NCI-H187 (cell line): ENCODE data around the gene USP30.
A peak's percentile ranks its signal among the peaks of the same experiment; 100 is the strongest.
"Not testable (repeated sequence)": the region's sequence is repeated elsewhere in the genome, so short reads cannot be mapped to it uniquely, and the experiment has no call there.

Source experiments
- DNase-seq, 2 experiments: peaks; one replicate each; lab custom pipeline; 2025; lab: John Stamatoyannopoulos, UW

The USP30 gene

GRCh38 chr12:109052414-109053323 is at the start of gene USP30:
TSS of gene USP30 (plus strand) at chr12:109052576. CDS start at chr12:109052679, 103 bp downstream.
- peak; percentile 78 to 82 for DNase-seq

- DNase-seq = no peak
These were observed 48.4 kb upstream of the USP30 start for GRCh38 chr12:109004017-109004416.

- DNase-seq = no peak
These were observed 42.6 kb upstream of the USP30 start for GRCh38 chr12:109009766-109010165.

GRCh38 chr12:109010259-109010658 is 42.1 kb upstream of the USP30 start:
- DNase-seq = no peak

GRCh38 chr12:109014984-109015765 is 37.2 kb upstream of the USP30 start:
- DNase-seq = no peak

- no peak for DNase-seq
These were observed 36.4 kb upstream of the USP30 start for GRCh38 chr12:109016016-109016415.

GRCh38 chr12:109016978-109017377 is 35.4 kb upstream of the USP30 start:
- DNase-seq = no peak

GRCh38 chr12:109018296-109018695 is 34.1 kb upstream of the USP30 start:
- no peak for DNase-seq

- peak in 1 of 2 experiments; percentile 50 for DNase-seq
These were observed 32.1 kb upstream of the USP30 start for GRCh38 chr12:109020146-109020795.

GRCh38 chr12:109020796-109021380 is 31.5 kb upstream of the USP30 start, which contains the start of gene SVOP:
TSS of gene SVOP (minus strand) at chr12:109021068. CDS start at chr12:109020868, 200 bp downstream.
- DNase-seq = peak; percentile 70 to 85

- no peak for DNase-seq
These were observed 24.6 kb upstream of the USP30 start for GRCh38 chr12:109027767-109028166.

- not testable (repeated sequence) for DNase-seq
These were observed 23.8 kb upstream of the USP30 start for GRCh38 chr12:109028624-109029023.

- no peak for DNase-seq
These were observed 23.0 kb upstream of the USP30 start for GRCh38 chr12:109029411-109029810.

- peak in 1 of 2 experiments; percentile 37 for DNase-seq
These were observed 18.9 kb upstream of the USP30 start for GRCh38 chr12:109033239-109034196.

- DNase-seq = no peak
These were observed 15.4 kb upstream of the USP30 start for GRCh38 chr12:109036975-109037374.

GRCh38 chr12:109044241-109044640 is 8.1 kb upstream of the USP30 start:
- no peak for DNase-seq

GRCh38 chr12:109047081-109047805 is 5.1 kb upstream of the USP30 start:
- DNase-seq = no peak

GRCh38 chr12:109048706-109049105 is 3.7 kb upstream of the USP30 start:
- DNase-seq = not testable (repeated sequence)

GRCh38 chr12:109049794-109050193 is 2.6 kb upstream of the USP30 start:
- DNase-seq = not testable (repeated sequence)

GRCh38 chr12:109052097-109052413 is 321 bp upstream of the USP30 start:
- DNase-seq = no peak
